Stimulated activated CD8-positive, alpha-beta memory T cell treated with anti-CD3 and anti-CD28 coated beads, Interleukin-15, amount 100 ng/mL, for 48 hours (primary cell): ENCODE data around the gene GP1BB.
"Not testable (repeated sequence)": the region's sequence is repeated elsewhere in the genome, so short reads cannot be mapped to it uniquely, and the experiment has no call there.

Experiments
- DNase-seq, 2 donors: peaks; one replicate each; pipeline ENCODE4 v3.0.0-alpha.2; 2020; ENCODE audit warnings: low read depth in 2 of 2

Gene GP1BB

DNA sequence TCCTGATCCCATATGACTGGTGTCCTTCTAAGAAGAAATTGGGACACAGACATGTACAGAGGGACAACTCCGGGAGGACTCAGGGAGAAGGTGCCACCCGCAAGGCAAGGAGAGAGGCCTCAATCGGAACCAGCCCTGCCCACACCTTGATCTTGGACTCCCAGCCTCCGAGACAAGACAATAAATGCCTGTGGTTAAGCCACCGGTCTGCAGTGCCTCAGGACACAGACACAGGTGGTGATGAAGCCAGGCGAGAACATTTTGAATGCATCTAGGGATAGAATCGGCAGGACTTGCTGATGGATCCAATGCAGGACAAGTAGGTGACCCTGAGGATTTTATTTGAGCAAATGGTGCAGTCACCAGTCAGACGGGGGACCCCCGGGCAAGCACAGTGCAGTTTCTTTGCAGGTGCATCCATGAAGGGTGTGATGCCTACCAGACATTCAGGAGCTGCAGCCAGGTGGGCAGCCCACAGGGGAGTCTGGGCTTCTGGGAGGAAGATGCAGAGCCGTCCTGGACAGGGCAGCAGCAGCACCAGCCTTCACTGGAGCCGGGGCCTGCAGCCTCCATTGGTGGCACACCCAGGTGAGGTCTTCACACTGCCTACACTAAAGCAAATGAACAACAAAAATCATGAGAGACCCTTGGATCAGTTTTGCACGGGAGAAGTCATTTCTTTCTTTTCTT is 29.2 kb upstream of the GP1BB start:
- no peak for DNase-seq

DNA sequence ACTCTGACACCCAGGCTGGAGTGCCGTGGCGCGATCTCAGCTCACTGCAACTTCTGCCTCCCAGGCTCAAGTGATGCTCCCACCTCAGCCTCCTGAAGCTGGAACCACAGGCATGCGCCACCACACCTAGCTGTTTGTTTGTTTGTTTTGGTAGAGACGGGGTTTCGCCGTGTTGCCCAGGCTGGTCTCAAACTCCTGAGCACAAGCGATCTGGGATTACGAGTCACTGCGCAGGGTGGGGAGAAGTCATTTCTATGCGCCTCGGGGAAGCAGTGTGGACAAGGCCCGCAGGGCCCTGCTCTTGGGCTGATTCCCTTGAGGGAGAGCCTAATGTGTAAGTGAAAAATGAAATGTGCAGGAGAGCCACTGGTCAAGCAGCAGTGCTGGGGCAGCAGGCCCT is 28.6 kb upstream of the GP1BB start:
- DNase-seq: no peak

DNA sequence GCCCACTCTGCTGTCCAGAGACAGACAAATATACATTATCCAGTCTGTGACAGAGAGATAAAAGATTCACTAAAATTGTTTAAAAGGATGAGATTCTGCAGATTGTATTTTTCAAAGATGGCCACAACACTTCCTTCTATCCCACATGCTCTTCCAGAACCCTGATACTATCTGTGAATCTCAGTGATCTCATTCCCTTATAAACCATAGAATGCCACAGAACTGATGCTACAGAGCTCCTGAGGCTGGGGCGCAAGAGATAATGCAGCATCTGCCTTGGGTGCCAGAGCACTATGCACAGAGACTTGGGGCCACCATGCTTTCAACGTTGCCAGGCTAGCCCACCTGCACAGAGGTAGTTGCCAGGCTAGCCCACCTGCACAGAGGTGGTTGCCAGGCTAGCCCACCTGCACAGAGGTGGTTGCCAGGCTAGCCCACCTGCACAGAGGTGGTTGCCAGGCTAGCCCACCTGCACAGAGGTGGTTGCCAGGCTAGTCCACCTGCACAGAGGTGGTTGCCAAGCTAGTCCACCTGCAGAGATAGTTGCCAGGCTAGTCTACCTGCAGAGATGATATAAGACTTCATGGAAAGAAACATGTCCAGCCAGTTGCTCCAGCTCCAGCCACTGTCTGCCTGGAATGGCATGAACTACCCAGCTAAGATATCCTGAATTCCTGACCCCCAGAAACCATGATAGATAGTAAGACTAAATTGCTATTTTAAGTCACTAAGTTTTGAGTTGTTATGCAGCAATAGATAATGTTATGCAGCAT is 26.6 kb upstream of the GP1BB start:
- no peak for DNase-seq

DNA sequence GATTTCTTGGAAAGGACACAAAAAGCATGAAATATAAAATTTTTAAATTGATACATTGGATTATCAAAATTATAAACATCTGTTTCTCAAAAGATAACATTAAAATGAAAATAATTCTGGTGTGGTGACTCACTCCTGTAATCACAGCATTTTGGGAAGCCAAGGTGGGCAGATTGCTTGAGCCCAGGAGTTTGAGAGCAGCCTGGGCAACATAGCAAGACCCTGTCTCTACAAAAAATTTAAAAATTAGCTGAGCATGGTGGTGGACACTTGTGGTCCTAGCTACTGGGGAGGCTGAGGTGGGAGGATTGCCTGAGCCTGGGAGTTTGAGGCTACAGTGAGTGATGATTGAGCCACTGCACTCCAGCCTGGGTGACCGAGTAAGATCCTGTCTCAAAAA is 25.5 kb upstream of the GP1BB start:
- not testable (repeated sequence) for DNase-seq

DNA sequence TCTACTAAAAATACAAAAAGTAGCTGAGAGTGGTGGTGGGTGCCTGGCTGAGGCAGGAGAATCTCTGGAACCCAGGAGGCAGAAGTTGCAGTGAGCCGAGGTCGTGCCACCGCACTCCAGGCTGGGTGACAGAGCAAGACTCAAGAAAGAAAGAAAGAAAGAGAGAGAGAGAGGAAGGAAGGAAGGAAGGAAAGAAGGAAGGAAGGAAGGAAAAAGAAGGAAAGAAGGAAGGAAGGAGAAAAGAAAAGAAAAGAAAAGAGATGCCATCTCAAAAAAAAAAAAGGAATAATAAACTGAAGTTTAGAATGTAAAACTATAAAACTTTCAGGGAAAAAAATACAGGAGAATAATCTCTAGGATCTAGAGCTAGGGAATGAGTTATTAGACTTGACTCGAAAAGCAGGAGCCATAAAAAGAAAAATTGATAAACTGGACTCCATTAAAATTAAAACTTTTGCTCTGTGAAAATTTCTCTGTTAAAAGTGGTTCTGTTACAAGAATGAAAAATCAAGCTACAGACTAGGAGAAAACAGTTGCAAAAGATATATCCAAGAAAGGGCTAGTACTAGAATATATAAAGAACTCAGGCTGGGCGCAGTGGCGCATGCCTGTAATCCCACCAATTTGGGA is 22.4 kb upstream of the GP1BB start:
- DNase-seq: no peak

DNA sequence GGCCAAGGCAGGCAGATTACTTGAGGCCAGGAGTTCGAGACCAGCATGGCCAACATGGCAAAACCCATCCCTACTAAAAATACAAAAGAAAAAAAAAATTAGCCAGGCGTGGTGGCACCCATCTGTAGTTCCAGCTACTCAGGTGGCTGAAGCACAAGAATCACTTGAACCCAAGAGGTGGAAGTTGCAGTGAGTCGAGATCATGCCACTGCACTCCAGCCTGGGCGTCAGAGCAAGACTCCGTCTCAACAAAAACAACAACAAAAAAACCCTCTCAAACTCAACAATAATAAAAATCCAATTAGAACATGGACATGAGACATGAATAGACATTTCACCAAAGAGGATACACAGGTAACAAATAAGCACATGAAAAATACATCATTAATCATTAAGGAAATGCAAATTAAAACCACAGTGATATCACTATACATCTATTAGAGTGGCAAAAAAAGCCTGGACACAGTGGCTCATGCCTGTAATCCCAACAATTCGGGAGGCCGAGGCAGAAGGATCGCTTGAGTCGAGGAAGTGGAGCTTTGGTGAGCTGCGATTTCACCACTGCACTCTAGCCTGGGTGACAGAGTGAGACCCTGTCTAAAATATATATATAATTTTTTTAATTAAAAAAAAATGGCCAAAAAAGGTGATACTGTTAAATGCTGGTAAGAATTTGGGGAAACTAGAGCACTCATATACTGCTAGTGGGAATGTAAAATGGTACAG is 21.8 kb upstream of the GP1BB start:
- DNase-seq: no peak

DNA sequence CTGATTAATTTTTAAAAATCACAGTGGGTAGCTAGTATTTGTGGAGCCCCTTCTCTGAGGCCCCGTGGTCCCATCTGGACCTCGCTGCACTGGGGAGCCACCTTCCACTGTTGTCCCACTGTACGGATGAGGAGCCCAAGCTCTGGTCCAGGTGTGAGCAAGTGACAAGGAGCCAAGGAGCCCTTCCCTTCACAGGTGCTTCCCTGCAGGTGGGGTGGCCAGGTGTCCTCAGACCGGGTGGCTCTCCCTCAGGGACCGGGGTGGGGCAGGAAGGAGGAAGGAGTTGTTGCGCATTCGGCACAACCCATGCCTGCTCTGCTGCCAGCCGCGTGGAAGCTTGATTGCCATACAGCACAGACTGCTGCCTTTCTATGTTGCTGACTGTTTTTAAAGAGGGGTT is 19.5 kb upstream of the GP1BB start:
- no peak for DNase-seq

DNA sequence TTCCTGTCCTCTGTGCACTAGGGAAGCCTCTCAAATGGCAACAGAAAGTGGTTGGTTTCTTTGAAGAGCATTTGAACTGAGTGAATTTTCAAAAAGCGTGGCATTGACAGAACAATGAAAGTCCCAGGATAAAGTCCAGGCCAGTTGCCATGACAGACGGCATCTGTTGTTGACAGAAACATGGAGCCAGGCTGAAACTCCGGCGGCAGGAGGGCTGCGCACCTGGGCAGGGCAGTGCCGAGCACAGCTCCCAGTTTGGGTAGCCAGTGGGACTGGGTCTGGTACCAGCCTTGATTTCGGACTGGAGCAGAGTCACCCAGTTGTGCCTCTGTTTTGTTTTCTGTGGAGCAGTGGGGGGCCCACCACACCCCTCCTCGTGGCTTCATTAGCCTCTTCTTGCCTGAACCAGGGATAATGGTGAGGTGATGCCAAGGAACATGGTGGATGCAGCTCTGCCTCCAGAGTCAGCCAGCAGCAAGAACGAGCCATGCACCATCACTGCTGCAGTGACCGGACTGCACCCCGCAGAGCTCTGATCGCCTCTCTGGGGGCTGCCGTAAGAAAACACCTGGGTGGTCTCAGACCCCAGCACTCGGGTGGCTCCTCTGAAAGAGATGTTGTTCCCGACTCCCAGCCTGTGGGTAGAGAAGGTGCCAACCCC is 18.9 kb upstream of the GP1BB start:
- DNase-seq: no peak

DNA sequence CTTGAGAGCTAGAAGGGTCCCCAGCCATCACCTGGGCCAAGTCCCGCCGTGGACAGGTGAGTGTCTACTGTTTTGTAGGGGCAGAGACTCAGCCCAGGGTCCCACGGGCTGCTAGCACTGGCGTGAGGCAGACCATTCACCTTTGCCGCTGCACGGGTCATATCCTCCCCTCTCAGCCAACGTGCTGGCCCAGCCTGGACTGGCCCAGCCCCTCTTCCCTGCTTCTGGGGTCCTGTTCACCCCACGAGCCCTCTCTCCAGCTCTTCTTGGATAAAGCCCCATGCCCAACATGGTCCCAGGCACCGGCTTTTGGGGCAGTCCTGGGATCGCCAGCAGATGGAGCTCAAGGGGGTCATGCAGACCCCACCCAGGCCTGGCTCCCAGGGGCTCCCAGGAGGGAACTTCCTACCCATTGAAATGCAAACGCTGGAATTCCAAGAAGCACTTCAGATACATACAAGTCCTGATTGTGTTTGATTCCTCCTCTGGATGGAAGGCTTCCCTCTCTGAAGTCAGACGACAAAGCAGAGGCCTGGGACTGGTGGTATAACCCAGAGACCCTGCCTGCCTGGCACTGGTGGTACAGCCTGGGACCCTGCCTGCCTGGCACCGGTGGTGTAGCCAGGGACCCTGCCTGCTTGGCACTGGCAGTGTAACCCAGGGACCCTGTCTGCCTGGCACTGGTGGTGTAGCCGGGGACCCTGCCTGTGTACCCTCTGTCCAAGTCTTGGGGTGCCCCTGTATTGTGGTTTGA is 18.0 kb upstream of the GP1BB start:
- DNase-seq: no peak

DNA sequence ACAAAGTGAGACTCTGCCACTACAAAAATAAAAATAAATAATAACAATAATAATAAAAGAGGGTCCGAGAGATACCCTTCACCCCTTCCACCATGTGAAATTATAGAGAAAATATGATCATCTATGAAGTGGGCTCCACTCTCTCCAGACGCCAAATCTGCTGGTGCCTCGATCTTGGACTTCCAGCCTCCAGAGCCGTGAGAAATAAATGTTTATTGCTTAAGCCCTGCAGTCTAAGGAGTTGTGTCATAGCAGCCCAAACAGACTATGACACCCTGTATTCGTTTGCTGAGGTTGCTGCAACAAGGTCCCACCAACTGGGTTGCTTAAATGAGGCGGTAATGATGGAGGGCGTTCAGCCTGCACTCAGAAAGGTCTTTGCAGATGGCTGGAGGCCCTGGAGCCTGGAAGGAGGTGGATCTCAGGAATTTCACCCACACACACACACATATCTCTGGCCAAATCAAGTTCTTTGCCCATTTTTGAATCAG is 16.6 kb upstream of the GP1BB start:
- DNase-seq: no peak

DNA sequence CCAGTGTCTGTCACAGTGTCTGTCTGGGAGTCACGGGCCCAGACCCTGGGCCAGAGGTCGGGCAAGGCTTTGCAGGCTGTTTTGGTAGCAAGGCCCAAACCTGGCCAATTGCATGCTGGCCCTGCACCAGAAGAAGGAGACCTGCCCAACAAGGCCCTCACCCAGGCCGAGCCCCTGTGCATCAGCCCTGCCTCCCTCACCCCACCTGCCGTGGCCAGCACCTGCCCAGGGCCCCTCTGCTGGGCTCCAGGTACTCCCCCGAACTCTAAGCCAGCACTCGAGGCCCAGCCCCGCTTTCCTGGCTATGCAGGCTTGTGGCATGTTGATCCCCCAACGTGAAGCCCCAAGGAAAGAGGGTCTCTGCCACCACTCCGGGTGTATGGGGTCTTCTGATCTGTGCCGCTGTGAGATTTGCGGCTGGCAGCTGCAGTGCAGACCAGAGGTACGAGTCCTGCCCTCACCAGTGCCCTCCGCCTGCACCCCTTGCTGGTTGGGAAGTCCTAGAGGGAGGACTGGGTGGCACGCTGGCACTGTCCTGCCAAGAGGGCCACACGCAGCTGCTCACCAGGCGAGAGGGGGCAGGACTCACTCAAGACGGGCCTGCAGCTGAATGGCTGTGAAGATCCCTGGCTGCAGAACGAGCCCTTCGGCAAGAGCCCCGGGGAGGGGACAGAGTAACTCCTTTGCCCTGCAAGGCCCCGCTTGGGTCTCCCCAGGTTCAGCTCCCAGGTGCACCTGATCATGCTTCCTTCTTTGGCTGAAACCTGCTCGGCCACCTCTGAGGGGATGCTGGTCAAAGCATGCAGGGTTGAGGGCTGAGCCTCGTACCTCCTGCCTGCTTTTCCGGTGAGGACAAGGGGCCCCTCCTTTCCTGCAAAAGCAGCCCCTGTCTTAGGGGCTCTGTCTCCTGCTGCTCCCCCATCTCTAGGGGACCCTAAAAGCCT is 15.7 kb upstream of the GP1BB start:
- no peak for DNase-seq

DNA sequence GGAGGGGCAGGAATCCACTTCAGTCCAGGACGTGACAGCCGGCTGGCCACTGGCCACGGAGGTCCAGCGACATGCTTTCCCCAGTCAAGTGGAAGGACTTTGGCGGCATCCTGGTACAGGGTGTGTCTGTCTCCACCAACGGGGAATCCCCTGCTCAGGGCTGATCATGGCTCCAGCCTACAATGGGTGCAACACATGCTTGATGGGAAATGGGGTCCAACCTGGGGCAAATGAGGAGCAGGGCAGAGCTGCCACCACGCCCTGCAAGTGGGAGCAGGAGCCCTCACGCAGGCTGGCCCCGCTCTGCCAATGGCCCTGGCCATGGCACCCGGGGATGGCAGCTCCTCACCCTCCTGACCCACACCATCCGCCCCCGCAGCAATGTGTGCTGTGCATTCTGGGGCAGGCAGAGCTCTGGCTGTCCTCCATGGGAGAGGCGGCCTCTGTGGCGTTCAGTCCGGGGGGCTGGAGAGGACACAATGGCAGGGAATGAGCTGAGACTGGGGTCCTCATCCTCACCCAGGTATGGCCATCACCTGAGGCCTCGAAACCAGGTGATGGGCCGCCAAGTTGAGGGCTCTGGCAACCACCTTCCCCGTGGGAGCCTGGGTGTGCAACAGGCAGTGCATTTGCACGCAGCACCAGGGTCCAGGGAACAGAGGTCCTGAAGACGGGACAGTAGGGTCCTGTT is 14.9 kb upstream of the GP1BB start:
- DNase-seq: no peak

DNA sequence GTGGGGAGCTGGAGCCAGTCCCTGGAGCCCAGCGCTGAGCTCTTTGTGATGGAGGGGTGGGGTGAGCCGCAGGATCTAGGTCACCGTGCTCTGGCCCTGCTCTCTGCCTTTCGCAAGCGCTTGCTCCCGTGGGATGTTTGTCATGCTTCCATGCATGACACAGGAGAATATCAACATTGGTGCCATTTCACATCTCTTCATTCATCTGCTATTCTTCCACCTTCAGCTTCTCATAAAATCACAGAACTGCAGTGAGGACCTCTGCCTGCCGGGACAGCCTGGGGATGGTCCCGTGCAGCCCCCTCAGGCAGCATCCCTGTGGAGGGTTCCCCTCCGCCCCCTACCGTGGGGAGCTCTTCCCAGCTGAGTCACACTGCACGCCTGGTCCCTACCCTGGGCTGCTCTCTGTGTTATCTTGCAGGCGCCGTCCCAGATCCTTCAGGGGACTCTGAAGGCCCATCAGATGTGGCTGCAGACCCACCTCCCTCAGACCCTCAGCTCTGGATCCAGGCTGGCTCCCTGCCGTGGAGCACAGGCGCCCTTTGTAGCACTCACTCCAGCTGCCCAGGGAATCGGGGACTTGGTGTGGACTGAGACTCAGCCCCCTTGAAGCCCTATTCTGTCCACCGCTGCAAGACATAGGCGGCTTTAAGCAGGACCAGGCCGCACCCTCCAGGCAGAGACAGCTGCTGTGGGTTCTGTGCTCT is 14.1 kb upstream of the GP1BB start:
- DNase-seq: no peak

DNA sequence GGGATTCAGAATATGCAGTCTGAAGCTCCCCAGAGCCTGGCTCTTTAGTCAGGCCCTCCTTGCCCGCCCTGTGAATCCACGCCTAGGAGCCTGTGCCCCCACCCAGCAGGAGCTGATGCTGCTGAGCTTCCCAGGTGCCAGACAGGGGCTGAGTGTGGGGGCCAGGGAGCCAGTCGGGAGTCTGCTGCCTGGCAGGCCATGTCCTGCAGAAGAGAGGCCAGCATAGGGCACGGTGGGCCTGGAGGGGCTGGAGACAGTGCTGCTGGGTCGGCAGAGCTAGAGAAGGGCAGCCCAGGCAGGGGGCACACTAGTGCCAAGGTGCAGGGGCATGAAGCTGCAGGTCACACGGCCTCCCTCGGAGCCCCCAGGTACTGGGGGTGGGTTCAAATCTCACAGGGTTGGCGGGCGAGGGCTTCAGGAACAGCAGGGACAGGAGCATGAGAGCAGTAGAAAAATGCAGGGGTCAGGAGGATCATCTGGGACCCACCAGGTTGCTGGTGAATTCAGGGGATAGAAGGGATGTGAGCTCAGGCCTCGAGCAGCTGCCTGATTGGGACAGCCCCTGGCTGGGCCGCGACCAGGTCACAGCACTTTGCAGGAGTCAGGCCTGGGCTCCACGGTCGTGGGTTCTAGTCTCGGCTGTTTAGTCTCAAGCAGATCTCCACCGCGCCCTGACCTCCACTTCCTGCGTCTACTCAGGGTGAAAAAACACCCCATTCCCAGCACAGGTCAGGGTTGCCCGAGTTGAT is 13.1 kb upstream of the GP1BB start:
- DNase-seq: no peak

DNA sequence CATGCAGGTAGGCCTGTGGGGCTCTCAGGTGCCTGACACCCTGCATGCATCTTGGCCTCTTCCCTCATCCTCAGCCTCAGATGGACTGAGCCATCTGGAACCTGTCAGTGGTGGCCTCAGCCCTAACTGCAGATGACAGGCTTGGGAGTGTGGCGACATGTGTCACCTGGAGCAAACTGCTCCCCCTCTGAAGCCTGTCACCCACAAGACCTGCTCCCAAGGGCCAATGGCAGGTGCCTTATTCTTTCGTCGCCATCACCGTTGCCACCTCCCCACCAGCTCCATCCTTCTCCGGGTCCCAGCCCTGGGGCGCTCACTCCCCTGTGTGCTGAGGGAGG is 12.6 kb upstream of the GP1BB start:
- DNase-seq: no peak

DNA sequence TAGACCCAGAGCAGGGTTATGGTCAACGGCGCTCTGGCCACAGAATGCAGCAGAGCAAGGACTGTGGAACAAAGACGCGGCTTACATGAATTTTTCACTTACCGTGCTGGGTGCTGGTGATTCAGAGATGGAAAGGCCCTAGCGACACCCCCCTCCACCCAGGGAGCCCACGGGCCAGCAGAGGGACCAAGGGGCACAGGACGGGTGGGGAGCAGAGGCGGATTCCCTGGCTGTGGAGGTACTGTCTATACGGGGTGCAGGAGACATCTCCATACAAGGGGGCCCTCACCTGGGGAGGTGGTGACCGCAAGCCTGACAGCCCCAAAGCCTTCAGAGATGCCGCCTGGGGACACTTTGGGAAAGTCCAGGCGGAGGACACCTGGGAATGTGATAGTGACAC is 10.1 kb upstream of the GP1BB start:
- no peak for DNase-seq

DNA sequence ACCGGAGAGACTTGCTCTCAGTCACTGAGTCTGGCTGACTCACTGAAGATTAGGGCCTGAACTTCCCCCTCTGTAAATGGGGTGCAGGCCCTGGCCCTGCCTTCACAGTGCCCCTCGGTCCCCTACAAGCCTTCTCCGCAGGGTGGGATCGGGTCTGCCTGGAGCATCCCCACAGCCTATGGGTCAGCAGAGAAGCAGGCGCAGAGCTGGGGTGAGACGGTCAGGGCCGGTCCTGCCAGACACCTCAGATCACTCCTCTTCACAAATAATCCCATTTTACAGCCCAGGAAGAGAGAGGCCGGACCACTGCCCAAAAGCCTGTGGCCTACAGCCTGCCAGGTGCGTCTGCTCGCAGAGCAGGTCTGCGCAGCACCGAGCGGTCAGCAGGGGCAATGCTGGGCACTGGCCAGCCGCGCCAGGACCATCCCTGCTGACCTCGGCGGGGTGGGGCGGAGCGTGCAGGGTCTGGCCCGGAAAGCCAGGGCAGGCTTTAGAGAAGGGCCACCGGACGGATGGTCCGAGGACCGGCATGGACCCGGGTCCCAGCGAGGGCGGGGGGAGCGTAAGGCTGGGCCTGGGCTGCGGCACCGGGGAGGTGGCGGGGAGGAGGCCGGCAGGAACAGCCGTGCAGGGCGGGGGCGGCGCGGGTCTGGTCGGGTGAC is 9.6 kb upstream of the GP1BB start:
- no peak for DNase-seq
